Colonic mucosa (tissue), 4 donors: ENCODE data around the gene CLIP3. TPM values are rescaled to one million over a fixed set of nuclear protein-coding genes. Genes with fewer than 3 reads are reported as not detected.
A peak's percentile ranks its signal among the peaks of the same experiment; 100 is the strongest.

Experiments
- DNase-seq: peaks from one replicate; pipeline ENCODE4 v3.0.0-alpha.2; 2020
- H3K27ac ChIP-seq: fragments of 200-600 bp; one replicate; pipeline ENCODE4 v1.8.0; 2021
- H3K27me3 ChIP-seq: fragments of 200-600 bp; one replicate; pipeline ENCODE4 v1.8.0; 2021
- H3K36me3 ChIP-seq: fragments of 200-600 bp; one replicate; pipeline ENCODE4 v1.8.0; 2021
- H3K4me1 ChIP-seq: fragments of 200-600 bp; one replicate; pipeline ENCODE4 v1.8.0; 2021; ENCODE audit warnings: mild to moderate bottlenecking
- H3K4me3 ChIP-seq: fragments of 200-600 bp; one replicate; pipeline ENCODE4 v1.8.0; 2021
- H3K9ac ChIP-seq, 2 donors: one replicate each; pipeline ENCODE4 v1.7.0; 2013; ENCODE audit warnings: control low read depth in 2 of 2, low read depth in 2 of 2, low read length in 2 of 2
- H3K9me3 ChIP-seq: fragments of 200-600 bp; one replicate; pipeline ENCODE4 v1.8.0; 2021
- intact Hi-C: fragments of 100-400 bp; cut with DNase I; formaldehyde crosslinking; loops from one replicate; pipeline ENCODE4 v1.14.1; 2022
- total RNA-seq, 2 donors: library from RNA; stranded (reverse); fragmentation: NEBNext Ultra II Directional in 1 of 2; extraction: Animal tissue kit (Norgen Biotek cat#: 25700) in 1 of 2; gene quantifications; one replicate each; pipeline ENCODE4 v1.2.1, GENCODE V29; 2021
- TF ChIP-seq, protein P1 (sequence below): fragments of 200-600 bp; IDR thresholded peaks from one replicate; pipeline ENCODE4 v1.8.0; 2022; ENCODE audit warnings: antibody characterized with exemption, mild to moderate bottlenecking
- donor health status: healthy.
- donor health status: DM: no; HTN: no; CAD: no.
- donor health status: DM: no; HTN: no; CAD: no.

Gene CLIP3
- total RNA-seq, 2 donors from 2014 or later: 3.4 to 11.7 TPM

DNA sequence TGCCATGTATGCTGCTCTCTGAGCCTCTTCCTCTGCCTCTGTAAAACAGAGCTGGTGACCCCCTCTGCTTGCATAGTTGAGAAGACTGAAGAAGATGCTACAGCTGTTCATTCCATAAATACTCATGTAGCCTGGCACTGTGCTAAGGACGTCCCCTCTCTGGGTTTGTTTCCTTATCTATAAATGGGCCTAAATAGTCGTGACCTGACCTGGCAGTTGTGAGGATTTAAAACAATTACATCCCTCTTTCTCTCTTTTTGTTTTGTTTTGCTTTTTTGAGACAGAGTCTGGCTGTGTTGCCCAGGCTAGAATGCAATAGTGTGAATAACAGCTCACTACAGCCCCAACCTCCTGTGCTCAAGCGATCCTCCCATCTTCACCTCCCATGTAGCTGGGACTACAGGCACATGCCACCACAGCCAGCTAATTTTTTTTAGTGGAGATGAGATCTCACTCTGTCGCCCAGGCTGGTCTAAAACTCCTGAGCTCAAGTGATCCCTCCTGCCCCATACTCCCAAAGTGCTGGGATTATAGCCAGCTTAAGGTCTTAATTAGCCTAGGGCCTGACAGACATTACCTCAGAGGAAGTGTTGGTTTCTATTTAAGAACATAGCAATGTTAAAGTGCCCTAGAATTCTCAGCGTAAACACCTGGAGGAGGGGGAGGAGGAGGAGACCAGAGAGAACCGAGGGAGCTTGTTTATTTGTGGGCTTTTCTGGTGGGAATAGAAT is 26.7 kb upstream of the CLIP3 start:
- Histone ChIP-seq H3K9ac (no peak overlapping the region), H3K9me3 (no peaks in the 10 kb centered on the region), H3K27me3 (no peaks in the 10 kb centered on the region), H3K36me3 (no peaks in the 10 kb centered on the region), H3K27ac (no peak overlapping the region), H3K4me3 (no peak overlapping the region), H3K4me1 (peaks cover 5% of the 10 kb centered on the region)
- DNase-seq: no peak
- intact Hi-C loops: loop anchor here (10.0 kb wide), 2 partner anchors 55 to 65 kb away; partner anchors contain the start of genes OVOL3, POLR2I, SDHAF1 and TBCB
- TF ChIP-seq, protein P1, sequence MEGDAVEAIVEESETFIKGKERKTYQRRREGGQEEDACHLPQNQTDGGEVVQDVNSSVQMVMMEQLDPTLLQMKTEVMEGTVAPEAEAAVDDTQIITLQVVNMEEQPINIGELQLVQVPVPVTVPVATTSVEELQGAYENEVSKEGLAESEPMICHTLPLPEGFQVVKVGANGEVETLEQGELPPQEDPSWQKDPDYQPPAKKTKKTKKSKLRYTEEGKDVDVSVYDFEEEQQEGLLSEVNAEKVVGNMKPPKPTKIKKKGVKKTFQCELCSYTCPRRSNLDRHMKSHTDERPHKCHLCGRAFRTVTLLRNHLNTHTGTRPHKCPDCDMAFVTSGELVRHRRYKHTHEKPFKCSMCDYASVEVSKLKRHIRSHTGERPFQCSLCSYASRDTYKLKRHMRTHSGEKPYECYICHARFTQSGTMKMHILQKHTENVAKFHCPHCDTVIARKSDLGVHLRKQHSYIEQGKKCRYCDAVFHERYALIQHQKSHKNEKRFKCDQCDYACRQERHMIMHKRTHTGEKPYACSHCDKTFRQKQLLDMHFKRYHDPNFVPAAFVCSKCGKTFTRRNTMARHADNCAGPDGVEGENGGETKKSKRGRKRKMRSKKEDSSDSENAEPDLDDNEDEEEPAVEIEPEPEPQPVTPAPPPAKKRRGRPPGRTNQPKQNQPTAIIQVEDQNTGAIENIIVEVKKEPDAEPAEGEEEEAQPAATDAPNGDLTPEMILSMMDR: no peak

DNA sequence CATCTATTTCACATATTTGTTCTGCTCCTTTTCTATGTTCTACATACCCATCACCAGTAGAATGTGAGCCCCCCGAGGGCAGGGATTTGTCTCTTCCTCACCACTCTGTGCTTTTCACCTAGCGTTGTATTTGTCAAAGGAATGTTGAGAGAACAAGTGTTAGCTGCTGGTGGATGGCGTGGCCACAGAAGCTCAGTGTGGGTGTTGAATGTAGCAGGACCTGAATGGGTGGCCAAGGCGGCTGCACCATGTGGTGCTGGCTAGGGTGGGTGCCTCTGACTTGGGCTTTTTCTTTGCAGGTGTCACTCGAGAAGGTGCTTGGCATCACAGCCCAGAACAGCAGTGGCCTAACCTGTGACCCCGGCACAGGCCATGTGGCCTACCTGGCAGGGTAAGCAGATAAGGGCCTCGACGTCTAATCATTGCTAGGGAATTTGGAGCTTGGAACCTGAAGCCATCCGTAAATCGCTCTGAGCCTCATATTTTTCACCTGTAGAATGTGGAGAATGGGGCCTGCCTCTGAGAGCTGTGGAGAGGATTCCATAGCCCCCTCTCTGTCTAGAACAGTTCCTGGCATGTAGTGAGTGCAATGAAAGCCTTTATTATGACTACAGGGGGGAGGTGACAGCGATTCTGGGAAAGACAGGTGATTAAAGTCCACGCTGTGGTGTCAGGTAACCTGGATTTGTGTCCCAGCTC is 26.0 kb upstream of the CLIP3 start:
- peaks cover 5% of the 10 kb centered on the region for H3K4me1 ChIP-seq
- TF ChIP-seq, protein P1: no peak
- intact Hi-C loops: loop anchor here (10.0 kb wide), 2 partner anchors 56 to 64 kb away; partner anchors contain the start of genes OVOL3, POLR2I, SDHAF1 and TBCB
- H3K4me3 ChIP-seq: no peak overlapping the region
- H3K27ac ChIP-seq: no peak overlapping the region
- DNase-seq: no peak
- no peaks in the 10 kb centered on the region for H3K36me3 ChIP-seq
- H3K27me3 ChIP-seq: no peaks in the 10 kb centered on the region
- H3K9ac ChIP-seq: no peak overlapping the region
- no peaks in the 10 kb centered on the region for H3K9me3 ChIP-seq

DNA sequence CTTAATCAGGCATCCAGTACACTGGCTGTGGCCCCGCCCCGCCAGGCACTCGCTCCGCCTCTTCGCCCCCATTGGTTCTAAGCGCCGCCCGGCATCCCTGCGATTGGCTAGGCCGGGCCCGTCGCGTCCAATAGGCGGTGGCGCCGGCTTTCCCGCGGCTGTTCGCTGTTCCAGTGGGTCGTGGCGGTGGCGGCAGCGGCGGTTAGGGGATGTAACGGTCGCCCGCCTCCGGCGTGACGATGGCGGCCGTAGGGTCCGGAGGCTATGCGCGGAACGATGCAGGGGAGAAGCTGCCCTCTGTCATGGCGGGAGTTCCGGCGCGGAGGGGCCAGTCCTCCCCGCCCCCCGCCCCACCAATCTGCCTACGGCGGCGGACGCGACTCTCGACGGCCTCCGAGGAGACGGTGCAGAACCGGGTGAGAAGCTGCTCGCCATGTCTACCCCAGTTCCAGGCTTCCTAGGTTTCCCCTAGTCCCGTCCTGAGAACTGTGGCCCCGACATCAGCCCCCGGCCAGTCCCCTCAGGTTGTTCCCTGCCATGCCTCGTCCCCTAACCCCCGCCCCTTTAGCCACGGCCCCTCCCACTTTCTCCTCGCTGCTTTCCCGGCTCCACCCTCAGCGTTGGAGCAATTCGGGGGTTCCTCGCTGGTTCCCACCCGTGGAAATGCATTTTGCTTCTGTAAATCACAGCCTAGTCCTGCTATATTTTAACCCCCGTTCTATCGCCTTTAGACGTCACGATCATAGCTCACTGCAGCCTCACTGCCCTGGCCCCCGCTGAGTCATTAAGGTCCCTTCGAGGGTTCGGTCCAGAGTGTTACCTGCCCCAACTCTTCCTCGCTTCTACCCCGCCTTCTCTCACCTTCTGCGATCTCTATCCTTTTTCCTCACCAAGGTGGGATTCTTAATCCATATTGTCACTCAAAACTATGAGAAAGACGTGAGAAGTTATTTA is 22.3 kb upstream of the CLIP3 start, which contains the start of gene WDR62:
WDR62 (plus strand) TSS at position 165 of the 954 bp plus-strand sequence; CDS start at position 240, 75 bp downstream.
- H3K9me3 ChIP-seq: no peaks in the 10 kb centered on the region
- peak within 1 kb of the TSS; percentile 59 to 96 for H3K9ac ChIP-seq
- intact Hi-C loops: loop anchor here (10.0 kb wide), 2 partner anchors 60 kb away; partner anchors contain the start of genes OVOL3, POLR2I, SDHAF1 and TBCB
- peak within 1 kb of the TSS; percentile 70 for H3K4me3 ChIP-seq
- TF ChIP-seq, protein P1: no peak
- DNase-seq: peak; percentile 94
- H3K36me3 ChIP-seq: no peaks in the 10 kb centered on the region
- peak within 1 kb of the TSS; percentile 95 for H3K27ac ChIP-seq
- peaks cover 5% of the 10 kb centered on the region for H3K4me1 ChIP-seq
- H3K27me3 ChIP-seq: no peaks in the 10 kb centered on the region

DNA sequence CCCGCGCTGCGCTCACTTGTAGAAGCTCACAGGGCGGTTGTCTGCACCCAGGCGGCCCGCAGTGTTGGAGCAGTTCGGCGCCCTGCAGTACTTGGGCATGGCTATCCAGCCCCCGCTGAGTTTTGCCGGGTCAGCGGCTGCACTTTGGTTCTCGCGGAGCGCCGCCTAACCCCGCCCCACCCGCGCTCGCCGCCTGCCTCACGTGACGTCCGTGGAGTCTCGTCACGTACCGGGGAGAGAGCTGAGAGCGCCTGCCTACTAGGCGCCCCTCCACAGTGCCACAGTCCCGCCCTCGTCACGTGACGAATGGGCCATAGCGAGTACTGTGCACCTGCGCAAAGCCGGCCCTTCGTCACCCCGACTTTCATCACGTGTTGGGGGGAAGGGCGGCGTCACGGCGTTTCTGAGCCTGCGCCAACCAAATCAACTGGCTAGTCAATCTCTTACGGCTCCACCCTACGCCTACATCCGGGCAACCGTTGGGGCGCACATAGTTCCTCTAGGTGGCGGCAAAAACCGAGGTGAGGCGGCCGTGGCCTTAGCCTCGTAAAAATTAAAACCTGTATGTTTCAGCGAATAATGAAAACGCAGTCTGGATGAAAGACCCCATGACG is 21.6 kb upstream of the CLIP3 start, which contains the start of gene THAP8:
THAP8 (minus strand) TSS at position 167 of the 614 bp plus-strand sequence; CDS start at position 99, 68 bp downstream.
- intact Hi-C loops: loop anchor here (10.0 kb wide), 2 partner anchors 59 to 61 kb away; partner anchors contain the start of genes OVOL3, POLR2I, SDHAF1 and TBCB

More for the DNA sequence above, 21.6 kb upstream of the CLIP3 start, which contains the start of gene THAP8:
- peak; percentile 100 for DNase-seq
- no peaks in the 10 kb centered on the region for H3K36me3 ChIP-seq
- peak within 1 kb of the TSS; percentile 59 to 96 for H3K9ac ChIP-seq
- no peaks in the 10 kb centered on the region for H3K27me3 ChIP-seq
- H3K9me3 ChIP-seq: no peaks in the 10 kb centered on the region
- TF ChIP-seq, protein P1: peak; percentile 10
- H3K4me3 ChIP-seq: peak within 1 kb of the TSS; percentile 70
- peaks cover 5% of the 10 kb centered on the region for H3K4me1 ChIP-seq
- H3K27ac ChIP-seq: peak within 1 kb of the TSS; percentile 95
